ENCODE data around the gene SETD2. TPM values are rescaled to one million over a fixed set of nuclear protein-coding genes. Genes with fewer than 3 reads are reported as not detected.
A peak's percentile ranks its signal among the peaks of the same experiment; 100 is the strongest.

The SETD2 gene
- total RNA-seq, 1 experiment from 2014 or later = 60.8 TPM

DNA sequence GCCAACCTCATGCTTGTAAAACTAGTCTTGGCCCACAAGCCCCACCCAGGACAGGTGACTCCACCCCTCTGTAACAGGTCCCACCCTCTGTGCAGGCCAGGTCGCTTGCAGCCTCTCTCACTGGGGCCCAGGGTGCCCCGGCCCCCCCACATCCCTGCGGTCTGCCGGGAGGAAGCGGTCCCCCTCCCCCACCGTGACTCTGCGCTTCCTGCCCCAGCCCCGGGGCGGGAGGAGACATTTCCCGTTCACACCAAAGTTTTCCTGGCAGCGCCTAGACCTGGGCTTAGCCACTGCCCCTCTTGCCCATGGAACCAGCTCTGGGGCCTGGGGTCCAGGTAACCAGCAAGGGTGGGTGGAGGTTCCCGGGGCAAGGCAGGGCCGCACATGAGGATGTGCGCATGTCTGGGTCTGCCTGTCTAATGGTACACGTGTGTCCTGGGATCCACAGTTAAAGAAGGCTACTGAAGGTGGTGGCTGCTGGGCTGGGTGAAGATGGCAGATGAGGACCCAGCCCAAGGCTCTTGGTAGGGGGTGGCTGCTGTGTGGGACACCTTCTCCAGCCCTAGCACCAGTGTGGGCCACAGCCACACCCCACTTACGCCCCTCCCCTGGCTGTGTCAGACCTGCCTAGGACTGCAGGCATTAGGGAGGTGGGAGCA, 176.0 kb downstream of the SETD2 start:
- Histone ChIP-seq H3K27me3 (ENCODE audit: insufficient read depth, low read length) (no peaks in the 10 kb centered on the region), H2BK12ac (ENCODE audit: insufficient read length, low read depth, low read length) (no peak overlapping the region), H3K23ac (ENCODE audit: insufficient read length, low read depth, low read length) (no peak overlapping the region), H3K23me2 (ENCODE audit: insufficient read length, low read depth, low read length, poor library complexity, severe bottlenecking) (no peaks in the 10 kb centered on the region), H3K18ac (ENCODE audit: insufficient read length, low read depth, low read length) (no peak overlapping the region), H3K4me2 (ENCODE audit: insufficient read depth, insufficient read length, low read length) (no peak overlapping the region), H2AFZ (ENCODE audit: low read length) (no peak overlapping the region), H2BK5ac (ENCODE audit: insufficient read length, low read length) (no peak overlapping the region), H4K20me1 (ENCODE audit: control insufficient read depth, insufficient read depth, insufficient read length) (no peaks in the 10 kb centered on the region), H2BK20ac (ENCODE audit: low read depth, low read length, poor library complexity, severe bottlenecking) (no peak overlapping the region), H3K9ac (ENCODE audit: extremely low read depth, insufficient read length, low read length) (no peak overlapping the region), H3K4ac (ENCODE audit: low read depth, low read length) (no peak overlapping the region), H3K9me3 (ENCODE audit: control insufficient read depth, low read depth, low read length) (no peaks in the 10 kb centered on the region), H2AK5ac (ENCODE audit: insufficient read length, low read length) (no peak overlapping the region), H4K91ac (ENCODE audit: insufficient read length, low read depth, low read length) (no peak overlapping the region), H2BK120ac (ENCODE audit: low read depth, low read length, poor library complexity, severe bottlenecking) (no peak overlapping the region), H4K5ac (ENCODE audit: insufficient read length, low read depth, low read length) (no peak overlapping the region), H4K8ac (replicated peaks; ENCODE audit: insufficient read length, low read depth, low read length) (no peak overlapping the region), H3K79me1 (ENCODE audit: insufficient read depth, low read depth, low read length, poor library complexity, severe bottlenecking) (no peaks in the 10 kb centered on the region), H3K14ac (ENCODE audit: insufficient read depth, low read length) (no peak overlapping the region), H3T11ph (ENCODE audit: low read length) (no peak overlapping the region), H2BK15ac (ENCODE audit: low read depth, low read length) (no peak overlapping the region; the same call in 1 of the 2 replicates), H3K56ac (ENCODE audit: insufficient read length, low read depth, low read length) (no peak overlapping the region), H3K4me1 (ENCODE audit: insufficient read depth, low read length) (peaks cover 4% of the 10 kb centered on the region; the same call in 1 of the 2 replicates), H3K79me2 (ENCODE audit: insufficient read depth, low read length) (no peaks in the 10 kb centered on the region), H3K27ac (ENCODE audit: insufficient read length, low read depth, low read length) (no peak overlapping the region)
- no peak overlapping the region; a peak in 1 of 5 replicates for H3K4me3 Mint-ChIP-seq
- peak; percentile 89 for DNase-seq
- peaks cover 10 to 23% (median 15%) of the 10 kb centered on the region in 3 experiments for H3K36me3 Mint-ChIP-seq (ENCODE audit: insufficient read depth in 1 of 3, low read depth in 3 of 3)
- H3K27ac Mint-ChIP-seq = peak overlapping the region; percentile 52 to 97 (median 78); a peak in 2 of 7 replicates
- WGBS (ENCODE audit: extremely low coverage, insufficient read length, low lambda C conversion rate) = no CpG with 5 or more reads among the region's 16 CpGs
- H3K27me3 Mint-ChIP-seq (ENCODE audit: low read depth) = no peaks in the 10 kb centered on the region
- peaks cover 30 to 35% of the 10 kb centered on the region in 2 experiments for H3K4me1 Mint-ChIP-seq
- no peaks in the 10 kb centered on the region for H3K9me3 Mint-ChIP-seq
- TF ChIP-seq, protein P1, sequence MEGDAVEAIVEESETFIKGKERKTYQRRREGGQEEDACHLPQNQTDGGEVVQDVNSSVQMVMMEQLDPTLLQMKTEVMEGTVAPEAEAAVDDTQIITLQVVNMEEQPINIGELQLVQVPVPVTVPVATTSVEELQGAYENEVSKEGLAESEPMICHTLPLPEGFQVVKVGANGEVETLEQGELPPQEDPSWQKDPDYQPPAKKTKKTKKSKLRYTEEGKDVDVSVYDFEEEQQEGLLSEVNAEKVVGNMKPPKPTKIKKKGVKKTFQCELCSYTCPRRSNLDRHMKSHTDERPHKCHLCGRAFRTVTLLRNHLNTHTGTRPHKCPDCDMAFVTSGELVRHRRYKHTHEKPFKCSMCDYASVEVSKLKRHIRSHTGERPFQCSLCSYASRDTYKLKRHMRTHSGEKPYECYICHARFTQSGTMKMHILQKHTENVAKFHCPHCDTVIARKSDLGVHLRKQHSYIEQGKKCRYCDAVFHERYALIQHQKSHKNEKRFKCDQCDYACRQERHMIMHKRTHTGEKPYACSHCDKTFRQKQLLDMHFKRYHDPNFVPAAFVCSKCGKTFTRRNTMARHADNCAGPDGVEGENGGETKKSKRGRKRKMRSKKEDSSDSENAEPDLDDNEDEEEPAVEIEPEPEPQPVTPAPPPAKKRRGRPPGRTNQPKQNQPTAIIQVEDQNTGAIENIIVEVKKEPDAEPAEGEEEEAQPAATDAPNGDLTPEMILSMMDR (conservative IDR thresholded peaks at IDR 0.05) = no peak

All from H9 (cell line).